ENCODE measurements around the gene HELT. TPM values are rescaled to one million over a fixed set of nuclear protein-coding genes. Genes with fewer than 3 reads are reported as not detected.
"Not testable (repeated sequence)": the region's sequence is repeated elsewhere in the genome, so short reads cannot be mapped to it uniquely, and the experiment has no call there.

Gene HELT
- total RNA-seq, 1 experiment from 2014 or later = 0.28 TPM

DNA sequence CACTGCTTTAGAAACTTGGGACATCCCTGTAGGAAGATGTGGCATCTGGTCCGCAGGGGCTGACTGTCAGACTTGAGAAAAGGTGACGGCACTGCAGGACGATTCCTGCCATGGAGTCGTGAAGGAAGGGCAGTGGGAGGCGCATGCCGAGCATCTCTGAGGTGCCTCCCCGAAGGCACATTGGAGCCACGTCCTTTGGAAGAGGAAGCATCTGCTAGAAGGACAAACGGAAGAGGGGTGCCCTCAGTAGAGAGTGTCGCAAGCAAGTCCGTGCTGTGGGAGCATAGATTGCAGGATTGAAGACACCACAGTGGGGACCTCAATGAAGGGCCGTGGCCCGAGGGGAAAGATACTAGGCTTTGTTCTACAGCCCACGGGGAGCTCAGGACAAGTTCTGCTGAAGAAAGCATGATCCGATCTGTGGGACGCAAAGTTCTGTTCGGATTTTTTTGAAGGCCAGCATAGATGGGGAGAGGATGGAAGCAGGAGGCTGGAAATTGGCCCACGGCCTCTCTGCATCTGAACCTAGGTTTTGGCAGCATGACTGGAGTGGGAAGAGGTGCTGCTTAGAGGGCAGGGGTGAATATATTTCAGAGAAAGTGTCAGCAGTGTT, 24.2 kb upstream of the HELT start:
- no peaks in the 10 kb centered on the region for H3K36me3 Mint-ChIP-seq
- peaks cover 7% of the 10 kb centered on the region; the same call in 1 of the 2 replicates for H3K9me3 Mint-ChIP-seq
- no peak for DNase-seq (ENCODE audit: low spot score)
- no peak for ATAC-seq
- no peak overlapping the region for H3K4me3 Mint-ChIP-seq
- TF ChIP-seq ZNF219 (CRISPR knock-in tag; IDR thresholded peaks at IDR 0.05; ENCODE audit: borderline replicate concordance) (no peak), RORB (CRISPR knock-in tag; IDR thresholded peaks at IDR 0.05) (no peak), ELF4 (CRISPR knock-in tag; IDR thresholded peaks at IDR 0.05; ENCODE audit: low read depth) (no peak)
- TF ChIP-seq, protein P1, sequence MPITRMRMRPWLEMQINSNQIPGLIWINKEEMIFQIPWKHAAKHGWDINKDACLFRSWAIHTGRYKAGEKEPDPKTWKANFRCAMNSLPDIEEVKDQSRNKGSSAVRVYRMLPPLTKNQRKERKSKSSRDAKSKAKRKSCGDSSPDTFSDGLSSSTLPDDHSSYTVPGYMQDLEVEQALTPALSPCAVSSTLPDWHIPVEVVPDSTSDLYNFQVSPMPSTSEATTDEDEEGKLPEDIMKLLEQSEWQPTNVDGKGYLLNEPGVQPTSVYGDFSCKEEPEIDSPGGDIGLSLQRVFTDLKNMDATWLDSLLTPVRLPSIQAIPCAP (CRISPR knock-in tag; IDR thresholded peaks at IDR 0.05) = no peak
- TF ChIP-seq, protein P2, sequence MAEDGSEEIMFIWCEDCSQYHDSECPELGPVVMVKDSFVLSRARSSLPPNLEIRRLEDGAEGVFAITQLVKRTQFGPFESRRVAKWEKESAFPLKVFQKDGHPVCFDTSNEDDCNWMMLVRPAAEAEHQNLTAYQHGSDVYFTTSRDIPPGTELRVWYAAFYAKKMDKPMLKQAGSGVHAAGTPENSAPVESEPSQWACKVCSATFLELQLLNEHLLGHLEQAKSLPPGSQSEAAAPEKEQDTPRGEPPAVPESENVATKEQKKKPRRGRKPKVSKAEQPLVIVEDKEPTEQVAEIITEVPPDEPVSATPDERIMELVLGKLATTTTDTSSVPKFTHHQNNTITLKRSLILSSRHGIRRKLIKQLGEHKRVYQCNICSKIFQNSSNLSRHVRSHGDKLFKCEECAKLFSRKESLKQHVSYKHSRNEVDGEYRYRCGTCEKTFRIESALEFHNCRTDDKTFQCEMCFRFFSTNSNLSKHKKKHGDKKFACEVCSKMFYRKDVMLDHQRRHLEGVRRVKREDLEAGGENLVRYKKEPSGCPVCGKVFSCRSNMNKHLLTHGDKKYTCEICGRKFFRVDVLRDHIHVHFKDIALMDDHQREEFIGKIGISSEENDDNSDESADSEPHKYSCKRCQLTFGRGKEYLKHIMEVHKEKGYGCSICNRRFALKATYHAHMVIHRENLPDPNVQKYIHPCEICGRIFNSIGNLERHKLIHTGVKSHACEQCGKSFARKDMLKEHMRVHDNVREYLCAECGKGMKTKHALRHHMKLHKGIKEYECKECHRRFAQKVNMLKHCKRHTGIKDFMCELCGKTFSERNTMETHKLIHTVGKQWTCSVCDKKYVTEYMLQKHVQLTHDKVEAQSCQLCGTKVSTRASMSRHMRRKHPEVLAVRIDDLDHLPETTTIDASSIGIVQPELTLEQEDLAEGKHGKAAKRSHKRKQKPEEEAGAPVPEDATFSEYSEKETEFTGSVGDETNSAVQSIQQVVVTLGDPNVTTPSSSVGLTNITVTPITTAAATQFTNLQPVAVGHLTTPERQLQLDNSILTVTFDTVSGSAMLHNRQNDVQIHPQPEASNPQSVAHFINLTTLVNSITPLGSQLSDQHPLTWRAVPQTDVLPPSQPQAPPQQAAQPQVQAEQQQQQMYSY (CRISPR knock-in tag; IDR thresholded peaks at IDR 0.05) = peak; percentile 53; the same call in 1 of the 2 replicates
- no peak overlapping the region for H3K27ac Mint-ChIP-seq
- H3K4me1 Mint-ChIP-seq = no peaks in the 10 kb centered on the region
- no peaks in the 10 kb centered on the region for H3K27me3 Mint-ChIP-seq (ENCODE audit: low read depth)
- POLR2A ChIA-PET = no interaction called here
- CTCF ChIA-PET = interaction anchor here (0.9 to 1.2 kb wide), 2 partner anchors 11 to 14 kb away, joined by 3 read pairs; no protein-coding TSS in a partner anchor

DNA sequence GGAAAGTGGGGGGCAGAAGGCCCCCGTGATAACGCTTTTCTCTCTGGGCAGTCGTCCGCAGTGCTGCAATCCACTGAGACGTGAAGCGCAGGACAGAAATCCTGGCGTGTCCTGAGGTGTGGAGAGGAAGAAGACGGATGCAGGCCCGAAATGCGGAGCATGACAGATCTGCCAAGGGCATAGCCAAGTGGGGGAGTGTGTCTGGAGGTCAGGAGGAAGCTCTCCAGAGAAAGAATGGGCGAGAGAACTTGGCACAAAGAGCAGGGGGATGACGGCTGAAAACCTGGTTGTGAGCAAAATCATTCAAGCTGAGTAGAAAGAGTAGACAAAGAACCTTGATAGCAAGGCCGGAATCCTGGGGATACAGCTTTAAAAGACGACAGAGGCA, 23.7 kb upstream of the HELT start:
- ATAC-seq (no peak), DNase-seq (ENCODE audit: low spot score) (no peak)
- TF ChIP-seq, protein P2 (CRISPR knock-in tag; IDR thresholded peaks at IDR 0.05) = 0 out of 2 replicates have a peak, but pooled peaks have one; percentile 7
- TF ChIP-seq, protein P3, sequence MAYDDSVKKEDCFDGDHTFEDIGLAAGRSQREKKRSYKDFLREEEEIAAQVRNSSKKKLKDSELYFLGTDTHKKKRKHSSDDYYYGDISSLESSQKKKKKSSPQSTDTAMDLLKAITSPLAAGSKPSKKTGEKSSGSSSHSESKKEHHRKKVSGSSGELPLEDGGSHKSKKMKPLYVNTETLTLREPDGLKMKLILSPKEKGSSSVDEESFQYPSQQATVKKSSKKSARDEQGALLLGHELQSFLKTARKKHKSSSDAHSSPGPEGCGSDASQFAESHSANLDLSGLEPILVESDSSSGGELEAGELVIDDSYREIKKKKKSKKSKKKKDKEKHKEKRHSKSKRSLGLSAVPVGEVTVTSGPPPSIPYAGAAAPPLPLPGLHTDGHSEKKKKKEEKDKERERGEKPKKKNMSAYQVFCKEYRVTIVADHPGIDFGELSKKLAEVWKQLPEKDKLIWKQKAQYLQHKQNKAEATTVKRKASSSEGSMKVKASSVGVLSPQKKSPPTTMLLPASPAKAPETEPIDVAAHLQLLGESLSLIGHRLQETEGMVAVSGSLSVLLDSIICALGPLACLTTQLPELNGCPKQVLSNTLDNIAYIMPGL (CRISPR knock-in tag; IDR thresholded peaks at IDR 0.05) = no peak
- no peak overlapping the region for H3K4me3 Mint-ChIP-seq
- no peaks in the 10 kb centered on the region for H3K27me3 Mint-ChIP-seq (ENCODE audit: low read depth)
- H3K27ac Mint-ChIP-seq = no peak overlapping the region
- ChIA-PET CTCF (interaction anchor here (1.8 kb wide), 1 partner anchor 10 kb away, joined by 8 read pairs; no protein-coding TSS in a partner anchor), POLR2A (no interaction called here)
- H3K36me3 Mint-ChIP-seq = no peaks in the 10 kb centered on the region
- no peaks in the 10 kb centered on the region for H3K4me1 Mint-ChIP-seq
- H3K9me3 Mint-ChIP-seq = peaks cover 7% of the 10 kb centered on the region; the same call in 1 of the 2 replicates

DNA sequence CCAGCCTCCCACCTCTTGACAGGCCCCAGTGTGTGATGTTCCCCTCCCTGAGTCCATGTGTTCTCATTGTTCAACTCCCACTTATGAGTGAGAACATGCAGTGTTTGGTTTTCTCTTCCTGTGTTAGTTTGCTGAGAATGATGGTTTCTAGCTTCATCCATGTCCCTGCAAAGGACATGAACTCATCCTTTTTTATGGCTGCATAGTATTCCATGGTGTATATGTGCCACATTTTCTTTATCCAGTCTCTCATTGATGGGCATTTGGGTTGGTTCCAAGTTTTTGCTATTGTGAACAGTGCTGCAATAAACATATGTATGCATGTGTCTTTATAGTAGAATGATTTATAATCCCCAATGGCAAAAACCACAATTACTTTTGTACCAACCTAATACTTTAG, 20.6 kb upstream of the HELT start:
- H3K27me3 Mint-ChIP-seq (ENCODE audit: low read depth); CTCF ChIA-PET; H3K9me3 Mint-ChIP-seq; H3K27ac Mint-ChIP-seq; H3K4me3 Mint-ChIP-seq; H3K36me3 Mint-ChIP-seq; ATAC-seq; DNase-seq (ENCODE audit: low spot score); POLR2A ChIA-PET; H3K4me1 Mint-ChIP-seq: not testable (repeated sequence)

DNA sequence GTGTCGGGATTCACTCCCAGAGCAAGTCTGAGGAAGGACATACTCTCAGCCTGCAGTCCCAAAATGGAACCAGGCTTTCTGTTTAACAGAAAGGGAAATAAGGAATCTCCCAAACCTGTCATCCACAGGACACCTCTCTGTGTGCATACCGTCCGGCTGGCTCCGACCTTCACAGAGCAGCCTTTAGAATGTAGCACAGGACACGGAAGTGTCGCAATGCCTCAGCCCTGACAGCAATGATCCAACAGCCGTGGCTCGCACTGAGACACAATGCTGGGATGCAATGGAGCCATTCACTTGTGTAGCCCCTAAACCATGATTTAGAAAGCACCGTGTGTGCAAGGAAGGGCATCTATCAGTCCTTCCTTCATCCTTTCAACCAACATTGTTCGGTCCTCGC, 15.5 kb upstream of the HELT start:
- DNase-seq (ENCODE audit: low spot score) (no peak), ATAC-seq (no peak)
- ChIA-PET POLR2A (no interaction called here), CTCF (no interaction called here)
- H3K27ac Mint-ChIP-seq = no peak overlapping the region
- no peaks in the 10 kb centered on the region for H3K36me3 Mint-ChIP-seq
- TF ChIP-seq, protein P4, sequence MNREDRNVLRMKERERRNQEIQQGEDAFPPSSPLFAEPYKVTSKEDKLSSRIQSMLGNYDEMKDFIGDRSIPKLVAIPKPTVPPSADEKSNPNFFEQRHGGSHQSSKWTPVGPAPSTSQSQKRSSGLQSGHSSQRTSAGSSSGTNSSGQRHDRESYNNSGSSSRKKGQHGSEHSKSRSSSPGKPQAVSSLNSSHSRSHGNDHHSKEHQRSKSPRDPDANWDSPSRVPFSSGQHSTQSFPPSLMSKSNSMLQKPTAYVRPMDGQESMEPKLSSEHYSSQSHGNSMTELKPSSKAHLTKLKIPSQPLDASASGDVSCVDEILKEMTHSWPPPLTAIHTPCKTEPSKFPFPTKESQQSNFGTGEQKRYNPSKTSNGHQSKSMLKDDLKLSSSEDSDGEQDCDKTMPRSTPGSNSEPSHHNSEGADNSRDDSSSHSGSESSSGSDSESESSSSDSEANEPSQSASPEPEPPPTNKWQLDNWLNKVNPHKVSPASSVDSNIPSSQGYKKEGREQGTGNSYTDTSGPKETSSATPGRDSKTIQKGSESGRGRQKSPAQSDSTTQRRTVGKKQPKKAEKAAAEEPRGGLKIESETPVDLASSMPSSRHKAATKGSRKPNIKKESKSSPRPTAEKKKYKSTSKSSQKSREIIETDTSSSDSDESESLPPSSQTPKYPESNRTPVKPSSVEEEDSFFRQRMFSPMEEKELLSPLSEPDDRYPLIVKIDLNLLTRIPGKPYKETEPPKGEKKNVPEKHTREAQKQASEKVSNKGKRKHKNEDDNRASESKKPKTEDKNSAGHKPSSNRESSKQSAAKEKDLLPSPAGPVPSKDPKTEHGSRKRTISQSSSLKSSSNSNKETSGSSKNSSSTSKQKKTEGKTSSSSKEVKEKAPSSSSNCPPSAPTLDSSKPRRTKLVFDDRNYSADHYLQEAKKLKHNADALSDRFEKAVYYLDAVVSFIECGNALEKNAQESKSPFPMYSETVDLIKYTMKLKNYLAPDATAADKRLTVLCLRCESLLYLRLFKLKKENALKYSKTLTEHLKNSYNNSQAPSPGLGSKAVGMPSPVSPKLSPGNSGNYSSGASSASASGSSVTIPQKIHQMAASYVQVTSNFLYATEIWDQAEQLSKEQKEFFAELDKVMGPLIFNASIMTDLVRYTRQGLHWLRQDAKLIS (CRISPR knock-in tag; IDR thresholded peaks at IDR 0.05; ENCODE audit: borderline replicate concordance) = no peak
- peak; percentile 38; the same call in 1 of the 2 replicates for TF ChIP-seq GABPB1 (CRISPR knock-in tag; IDR thresholded peaks at IDR 0.05)
- H3K27me3 Mint-ChIP-seq (ENCODE audit: low read depth) = peaks cover 34% of the 10 kb centered on the region
- H3K4me3 Mint-ChIP-seq = no peak overlapping the region
- peaks cover 18% of the 10 kb centered on the region for H3K4me1 Mint-ChIP-seq
- H3K9me3 Mint-ChIP-seq = peaks cover 2% of the 10 kb centered on the region; the same call in 1 of the 2 replicates
